Stimulated activated CD8-positive, alpha-beta memory T cell treated with anti-CD3 and anti-CD28 coated beads, Interleukin-15, amount 100 ng/mL, for 24 hours (primary cell): ENCODE data around the gene TATDN3.
"Not testable (repeated sequence)": the region's sequence is repeated elsewhere in the genome, so short reads cannot be mapped to it uniquely, and the experiment has no call there.

Experiments used
- DNase-seq: peaks from one replicate; pipeline ENCODE4 v3.0.0-alpha.2; 2020; ENCODE audit warnings: low read depth

The TATDN3 gene

DNA sequence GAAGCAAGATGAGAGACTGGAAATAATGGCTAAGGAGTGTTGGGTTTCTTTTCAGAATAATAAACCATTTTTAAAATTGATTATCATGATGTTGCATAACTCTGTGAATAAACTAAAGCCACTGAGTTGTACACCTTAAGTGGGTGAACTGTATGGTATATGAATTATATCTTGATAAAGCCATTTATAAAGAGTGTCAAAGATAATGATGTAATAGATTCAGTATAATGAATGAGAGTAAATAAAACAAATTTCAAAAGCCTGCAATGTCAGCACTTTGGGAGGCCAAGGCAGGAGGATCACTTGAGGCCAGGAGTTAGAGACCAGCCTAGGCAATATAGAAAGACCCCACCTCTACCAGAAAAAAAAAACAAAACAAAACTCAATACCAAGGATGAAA, 16.5 kb upstream of the TATDN3 start:
- no peak for DNase-seq

DNA sequence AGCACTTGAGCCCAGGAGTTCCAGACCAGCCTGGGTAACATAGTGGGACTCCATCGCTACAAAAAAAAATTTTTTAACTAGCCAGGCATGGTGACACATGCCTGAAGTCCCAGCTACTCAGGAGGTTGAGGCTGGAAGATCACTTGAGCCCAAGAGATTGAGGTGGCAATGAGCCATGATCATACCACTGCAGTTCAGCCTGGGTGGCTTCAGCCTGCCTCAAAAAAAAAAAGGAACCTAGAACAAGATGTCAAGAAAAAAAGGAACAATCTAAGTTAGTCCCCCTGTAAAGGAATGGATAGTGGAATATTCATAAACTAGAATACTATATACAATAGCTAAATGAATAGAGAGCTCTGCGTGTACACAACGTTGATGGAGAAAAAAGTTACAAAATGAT, 14.5 kb upstream of the TATDN3 start:
- no peak for DNase-seq

DNA sequence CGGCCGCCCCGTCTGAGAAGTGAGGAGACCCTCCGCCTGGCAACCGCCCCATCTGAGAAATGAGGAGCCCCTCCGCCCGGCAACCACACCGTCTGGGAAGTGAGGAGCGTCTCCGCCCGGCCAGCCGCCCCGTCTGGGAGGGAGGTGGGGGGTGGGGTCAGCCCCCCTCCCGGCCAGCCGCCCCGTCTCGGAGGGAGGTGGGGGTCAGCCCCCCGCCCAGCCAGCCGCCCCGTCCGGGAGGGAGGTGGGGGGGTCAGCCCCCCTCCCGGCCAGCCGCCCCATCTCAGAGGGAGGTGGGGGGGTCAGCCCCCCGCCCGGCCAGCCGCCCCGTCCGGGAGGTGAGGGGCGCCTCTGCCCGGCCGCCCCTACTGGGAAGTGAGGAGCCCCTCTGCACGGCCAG, 12.6 kb upstream of the TATDN3 start:
- not testable (repeated sequence) for DNase-seq

DNA sequence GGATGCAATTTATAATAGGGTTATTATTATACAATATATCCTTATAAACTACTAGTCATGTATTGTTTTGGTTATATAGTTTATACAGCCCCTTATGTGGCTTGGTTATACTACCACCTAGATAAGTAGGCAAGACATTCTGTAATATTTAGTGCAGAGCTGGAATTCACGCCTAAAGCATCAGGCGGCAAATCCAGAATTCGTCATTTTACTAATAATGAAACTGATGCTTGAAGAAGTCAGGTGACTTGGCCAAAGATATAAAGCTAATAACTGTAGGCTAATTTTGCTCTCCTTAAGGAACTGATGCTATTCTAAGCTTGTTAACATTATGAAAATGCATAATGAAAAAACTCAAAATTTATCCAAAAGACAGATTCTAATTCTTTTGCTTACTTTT, 10.9 kb upstream of the TATDN3 start:
- no peak for DNase-seq

DNA sequence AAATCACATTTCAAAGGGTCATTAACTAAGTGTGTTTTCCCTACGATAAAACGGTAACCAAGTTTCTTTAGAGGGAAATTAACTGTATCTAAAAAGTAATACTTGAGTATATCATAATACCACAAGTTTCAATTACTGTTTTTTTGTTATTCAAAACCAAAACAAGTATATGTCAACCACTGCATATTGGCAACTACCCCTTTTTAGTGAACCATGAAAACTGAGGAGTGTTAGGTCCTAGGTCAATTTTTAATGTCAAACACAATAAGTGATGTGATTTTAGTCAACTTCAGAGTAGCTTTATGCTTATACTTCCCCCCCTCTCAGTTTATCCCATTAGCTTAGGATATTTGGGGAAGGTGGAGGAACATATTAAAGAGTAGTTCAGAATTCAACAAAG, 10.5 kb upstream of the TATDN3 start:
- no peak for DNase-seq

DNA sequence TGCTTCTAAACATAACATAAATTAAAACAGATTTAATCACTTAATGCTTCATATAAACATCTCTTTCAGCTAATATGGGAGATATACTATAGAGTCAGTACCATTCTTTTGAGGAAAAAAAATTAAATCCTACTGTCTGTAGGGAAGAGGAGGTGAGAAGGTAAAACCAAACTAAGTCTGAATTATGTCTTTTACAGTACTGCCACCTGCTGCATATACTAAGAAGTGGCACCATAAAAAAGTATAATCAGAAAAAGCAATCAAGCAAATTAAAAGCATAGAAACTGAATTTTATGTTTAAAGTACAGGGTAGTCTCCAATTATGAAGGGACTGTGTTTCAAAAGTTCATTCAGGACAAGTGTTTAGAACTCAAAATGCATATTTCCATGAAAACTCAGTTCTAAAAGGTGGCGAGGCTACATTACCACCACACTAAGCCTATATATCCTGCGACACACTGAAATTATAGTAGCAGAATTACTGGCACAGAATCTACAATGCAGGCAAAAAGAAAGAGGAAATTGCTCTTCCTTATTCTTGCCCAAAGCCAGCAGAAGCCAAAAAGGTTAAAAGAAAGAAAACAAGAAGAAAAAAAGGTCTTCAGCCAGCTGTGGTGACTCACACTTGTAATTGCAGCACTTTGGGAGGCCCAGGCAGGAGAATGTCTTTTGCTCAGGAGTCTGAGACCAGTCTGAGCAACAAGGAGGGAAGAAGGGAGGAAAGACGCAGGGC, 9.1 kb upstream of the TATDN3 start:
- DNase-seq = no peak

DNA sequence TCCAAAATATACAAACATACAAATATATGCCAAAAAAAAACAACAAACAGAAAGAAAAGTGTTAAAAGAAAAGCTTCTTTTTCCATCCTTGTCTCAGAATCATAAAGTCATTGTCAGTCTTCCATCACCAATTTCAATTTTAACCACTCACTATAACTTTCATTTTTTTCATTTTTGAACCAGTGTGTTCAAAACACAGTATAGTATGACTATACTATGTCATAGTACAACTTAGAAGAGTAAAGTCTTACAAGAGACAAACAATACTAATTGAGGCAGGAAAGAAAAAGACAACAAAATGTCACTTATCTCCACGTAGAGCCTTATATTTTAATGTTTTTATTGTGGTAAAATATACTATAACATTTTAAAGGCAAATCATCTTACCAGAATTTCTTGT, 7.7 kb upstream of the TATDN3 start:
- no peak for DNase-seq

DNA sequence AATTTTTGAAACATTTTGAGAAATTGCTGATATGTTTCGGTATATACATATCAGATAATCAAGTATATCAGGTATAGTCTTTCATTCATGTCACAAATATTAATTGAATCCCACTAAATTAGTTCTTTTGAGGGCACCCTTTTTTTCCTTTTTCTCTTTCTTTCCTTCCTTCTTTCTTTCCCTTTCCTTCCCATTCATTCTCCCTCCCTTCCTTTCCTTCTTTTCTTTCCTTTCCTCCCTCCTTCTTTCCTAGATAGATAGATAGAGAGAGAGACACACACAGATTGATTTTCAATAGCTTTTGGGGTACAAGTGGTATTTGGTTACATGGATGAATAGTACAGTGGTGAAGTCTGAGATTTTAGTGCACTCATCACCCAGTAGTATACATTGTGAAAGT, 5.8 kb upstream of the TATDN3 start:
- DNase-seq = no peak

DNA sequence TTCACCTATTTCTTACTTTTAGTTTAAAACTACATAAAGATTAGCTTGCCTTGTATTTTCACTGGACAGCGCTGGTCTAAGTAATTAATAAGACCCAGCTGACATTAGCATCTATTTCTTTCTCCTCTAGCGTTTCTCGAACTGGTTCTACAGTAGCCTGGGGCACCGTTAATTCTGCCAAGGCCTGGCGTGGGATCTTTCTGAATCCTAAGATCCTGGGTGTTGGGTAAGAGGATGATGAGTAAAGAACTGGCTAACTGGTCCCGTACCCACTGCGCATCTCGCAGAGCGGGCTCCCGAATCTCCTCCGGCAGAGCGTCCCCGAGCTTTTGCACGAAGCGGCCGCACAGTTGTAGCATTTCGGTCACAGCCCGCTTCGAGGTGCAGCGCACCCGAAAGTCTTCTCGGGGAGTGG, 426 bp upstream of the TATDN3 start:
- no peak for DNase-seq

DNA sequence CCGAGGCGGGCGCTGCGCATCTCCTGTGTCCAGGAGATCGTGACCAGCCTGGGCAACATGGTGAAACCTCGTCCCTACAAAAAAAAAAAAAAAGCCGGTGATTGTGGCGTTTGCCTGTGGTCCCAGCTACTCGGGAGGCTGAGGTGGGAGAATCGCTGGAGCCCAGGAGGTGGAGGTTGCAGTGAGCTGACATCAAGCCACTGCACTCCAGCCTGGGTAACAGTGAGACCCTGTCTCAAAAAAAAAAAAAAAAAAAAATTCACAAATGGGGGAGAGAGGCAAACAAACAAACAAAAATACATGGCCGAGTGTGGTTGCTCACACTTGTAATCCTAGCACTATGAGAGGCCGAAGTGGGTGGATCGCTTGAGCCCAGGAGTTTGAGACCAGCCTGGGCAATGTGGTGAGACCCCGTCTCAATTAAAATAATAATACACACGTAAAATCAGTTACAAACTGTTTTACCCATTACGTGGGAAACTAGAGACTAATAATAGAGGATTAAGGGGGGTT, 758 bp downstream of the TATDN3 start:
- DNase-seq = no peak

DNA sequence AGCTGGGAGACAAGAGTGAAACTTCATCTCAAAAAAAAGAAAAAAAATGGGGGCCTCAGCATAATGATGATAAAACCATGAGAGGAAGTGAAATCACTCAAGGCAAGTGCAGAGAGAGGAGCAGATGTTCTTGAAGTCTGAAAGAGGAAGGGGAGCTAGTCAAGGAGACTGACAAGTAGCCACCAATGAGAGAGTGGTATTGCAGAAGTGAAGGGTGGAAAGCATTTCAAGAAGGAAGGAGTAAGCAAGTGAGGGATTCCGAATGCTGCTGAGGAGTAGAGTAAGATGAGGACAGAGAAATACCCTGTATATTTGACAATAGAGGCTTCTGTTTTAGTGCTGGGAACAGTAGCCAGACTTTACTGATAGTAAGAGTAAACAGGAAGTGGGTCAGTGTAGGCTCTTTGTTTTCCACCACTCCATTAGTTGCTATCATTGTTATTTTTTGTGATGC, 2.9 kb downstream of the TATDN3 start:
- no peak for DNase-seq

DNA sequence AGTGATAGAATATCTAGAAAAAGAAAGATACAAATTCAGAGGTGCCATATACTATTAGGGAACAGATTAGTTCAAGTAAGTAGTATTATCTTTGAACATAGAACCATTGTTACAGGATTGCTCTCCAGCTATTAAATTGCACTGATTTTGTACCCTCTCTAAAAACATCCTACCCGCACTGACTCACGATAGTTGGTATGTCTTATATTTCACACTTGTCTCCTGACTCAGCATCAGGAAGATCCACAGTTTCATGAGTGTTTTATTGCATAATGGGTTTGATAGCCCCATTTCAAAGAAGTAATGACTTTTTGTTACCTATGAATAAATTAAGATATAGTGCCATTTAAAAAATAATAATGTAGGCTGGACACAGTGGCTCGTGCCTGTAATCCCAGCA, 6.0 kb downstream of the TATDN3 start:
- DNase-seq = no peak

DNA sequence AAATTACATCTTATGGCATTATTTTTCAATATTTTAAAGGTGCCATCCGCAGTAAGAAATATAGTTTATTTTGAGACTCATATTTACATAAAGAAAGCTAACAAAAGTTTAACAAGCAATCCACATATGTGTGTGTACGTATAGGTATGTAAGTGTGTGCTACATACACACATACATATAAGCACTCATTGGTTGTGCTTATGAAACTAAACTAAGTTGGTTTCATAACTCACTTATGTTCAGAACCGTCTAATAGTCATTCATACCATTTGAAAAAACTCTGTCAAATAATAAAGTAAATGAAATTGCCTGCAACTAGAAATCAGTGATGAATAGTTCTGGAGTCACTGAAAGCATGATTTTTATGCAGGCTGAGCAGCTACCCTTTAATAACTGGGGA, 14.1 kb downstream of the TATDN3 start:
- no peak for DNase-seq

DNA sequence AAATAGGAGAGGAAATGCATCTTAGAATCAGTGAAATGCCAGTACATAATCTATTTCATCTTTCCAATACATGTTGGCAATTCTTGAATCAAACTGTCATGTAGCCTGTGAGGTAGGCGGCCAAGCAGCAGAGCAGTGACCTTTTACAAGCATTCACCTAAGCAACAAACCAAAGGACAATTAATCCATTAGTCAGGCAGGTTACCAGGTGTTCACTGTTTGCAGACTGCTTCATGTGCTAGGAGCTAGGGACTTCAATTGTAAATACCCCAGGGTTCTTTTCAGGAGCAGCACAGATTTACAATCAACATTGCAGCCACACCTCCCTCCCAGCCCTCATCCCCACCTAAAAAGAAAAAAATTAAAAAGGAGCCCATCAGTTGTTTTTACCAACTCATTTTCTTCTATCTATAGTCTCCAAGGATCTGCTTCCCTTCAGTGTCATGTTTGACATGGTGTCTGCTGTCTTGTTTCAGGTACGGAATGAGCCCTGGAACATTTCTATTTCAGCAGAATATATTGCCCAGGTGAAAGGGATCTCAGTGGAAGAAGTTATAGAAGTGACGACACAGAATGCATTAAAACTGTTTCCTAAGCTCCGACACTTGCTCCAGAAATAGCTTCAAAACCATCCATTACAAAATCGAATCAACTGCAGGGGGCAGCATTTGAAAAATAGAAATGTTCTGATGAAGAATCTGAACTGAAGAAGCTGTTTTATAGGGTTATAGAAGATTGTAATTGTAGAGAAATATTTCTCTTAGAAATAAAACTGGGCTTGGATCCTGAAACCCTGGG, 23.0 kb downstream of the TATDN3 start:
- DNase-seq = no peak

DNA sequence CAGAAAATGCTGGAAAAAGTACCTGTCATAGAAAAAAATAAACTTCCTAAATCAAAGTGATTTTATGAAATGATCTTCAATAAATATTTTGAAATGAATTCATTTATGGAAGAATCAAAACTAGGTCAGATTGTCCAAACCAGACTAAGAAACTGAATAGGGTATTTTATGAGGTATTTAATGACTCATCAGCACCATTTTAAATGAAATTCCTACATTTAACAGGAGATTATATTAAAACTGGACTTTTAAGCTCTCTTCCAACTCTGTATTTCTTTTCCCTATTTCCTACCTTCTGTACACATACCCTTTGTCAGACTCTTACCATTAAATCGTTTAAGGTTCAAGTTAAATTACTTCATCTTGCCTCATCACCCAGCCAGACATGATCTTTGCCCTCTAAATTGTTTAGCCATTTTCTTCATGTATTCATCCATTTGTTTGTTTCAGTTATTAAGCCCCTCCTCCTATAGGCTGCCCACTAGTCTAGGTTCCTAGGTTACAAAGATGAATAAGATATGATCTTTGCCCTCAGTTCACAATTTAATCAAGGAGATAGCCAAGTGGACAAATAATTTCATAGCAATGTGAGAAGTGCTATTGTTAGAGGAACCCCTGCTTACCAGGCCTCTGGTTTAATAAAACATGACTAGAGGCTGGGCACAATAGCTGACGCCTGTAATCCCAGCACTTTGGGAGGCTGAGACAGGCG, 25.0 kb downstream of the TATDN3 start:
- DNase-seq = no peak

DNA sequence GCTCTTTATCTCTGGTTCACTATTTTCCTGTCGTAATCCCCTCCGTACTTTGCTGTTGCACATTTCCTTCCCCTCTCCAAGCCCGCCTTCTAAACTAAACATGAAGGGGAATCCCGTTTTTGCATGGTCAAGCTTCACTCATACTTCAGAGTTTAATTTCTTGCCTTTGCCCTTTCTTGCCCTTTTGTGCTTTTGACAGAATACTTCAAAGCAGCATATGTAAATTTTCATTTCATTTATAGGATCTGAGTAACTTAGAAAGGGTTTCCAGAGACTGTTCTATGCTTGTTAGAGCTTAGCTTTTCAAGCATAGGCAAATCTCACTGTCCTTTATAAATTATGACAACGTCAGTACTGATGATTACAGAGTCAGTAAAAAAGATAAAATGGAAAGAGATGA, 28.0 kb downstream of the TATDN3 start:
- DNase-seq = no peak

DNA sequence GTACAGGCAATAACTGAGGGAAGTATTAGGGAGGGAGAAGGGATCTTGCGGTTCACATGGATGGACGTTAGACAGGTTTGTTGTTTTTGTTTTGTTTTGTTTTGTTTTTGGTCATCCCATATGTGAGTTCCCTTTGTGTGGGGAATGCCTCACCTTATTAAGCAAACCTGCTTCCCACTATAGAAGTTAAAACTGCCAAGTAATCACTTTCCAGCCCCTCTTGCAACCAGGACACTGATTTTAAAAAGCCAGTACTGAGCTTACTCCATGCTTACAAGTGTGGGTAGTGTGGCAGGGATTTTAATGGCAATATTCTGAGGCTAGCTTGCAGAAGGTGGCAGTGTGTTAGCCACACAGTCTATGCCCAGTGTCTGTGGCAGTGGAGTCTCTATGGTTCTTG, 29.3 kb downstream of the TATDN3 start:
- DNase-seq = no peak

DNA sequence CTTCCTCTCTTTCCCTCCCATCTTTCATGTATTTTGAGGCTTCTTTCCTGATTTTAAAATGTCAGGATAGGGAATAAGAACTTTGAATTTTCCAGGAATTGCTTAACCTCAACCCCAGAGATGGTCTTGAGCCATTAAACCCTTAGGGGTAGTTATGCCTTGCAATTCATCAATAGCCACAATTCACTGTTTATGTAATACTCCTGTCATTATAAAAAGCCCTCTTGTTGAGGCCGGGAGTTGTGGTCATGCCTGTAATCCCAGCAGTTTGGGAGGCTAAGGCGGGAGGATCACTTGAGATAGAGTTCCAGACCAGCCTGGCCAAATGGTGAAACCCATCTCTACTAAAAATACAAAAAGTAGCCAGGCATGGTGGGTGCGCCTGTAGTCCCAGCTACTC, 31.3 kb downstream of the TATDN3 start:
- no peak for DNase-seq

DNA sequence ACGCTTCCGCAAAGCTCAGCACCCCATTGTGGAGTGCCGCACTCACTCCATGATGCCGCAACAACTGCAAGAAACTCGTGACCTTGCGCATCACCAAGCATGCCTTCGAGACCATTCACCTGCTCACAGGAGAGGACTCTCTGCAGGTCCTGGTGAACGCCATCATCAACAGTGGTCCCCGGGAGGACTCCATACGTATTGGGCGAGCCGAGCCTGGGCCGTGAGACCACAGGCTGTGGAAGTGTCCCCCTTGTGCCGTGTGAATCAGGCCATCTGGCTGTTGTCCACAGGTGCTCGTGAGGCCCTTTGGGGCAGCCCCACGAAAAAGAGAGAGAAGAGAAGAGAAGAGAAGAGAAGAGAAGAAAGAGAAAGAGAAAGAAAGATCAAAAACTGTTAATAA, 32.5 kb downstream of the TATDN3 start:
- no peak for DNase-seq

DNA sequence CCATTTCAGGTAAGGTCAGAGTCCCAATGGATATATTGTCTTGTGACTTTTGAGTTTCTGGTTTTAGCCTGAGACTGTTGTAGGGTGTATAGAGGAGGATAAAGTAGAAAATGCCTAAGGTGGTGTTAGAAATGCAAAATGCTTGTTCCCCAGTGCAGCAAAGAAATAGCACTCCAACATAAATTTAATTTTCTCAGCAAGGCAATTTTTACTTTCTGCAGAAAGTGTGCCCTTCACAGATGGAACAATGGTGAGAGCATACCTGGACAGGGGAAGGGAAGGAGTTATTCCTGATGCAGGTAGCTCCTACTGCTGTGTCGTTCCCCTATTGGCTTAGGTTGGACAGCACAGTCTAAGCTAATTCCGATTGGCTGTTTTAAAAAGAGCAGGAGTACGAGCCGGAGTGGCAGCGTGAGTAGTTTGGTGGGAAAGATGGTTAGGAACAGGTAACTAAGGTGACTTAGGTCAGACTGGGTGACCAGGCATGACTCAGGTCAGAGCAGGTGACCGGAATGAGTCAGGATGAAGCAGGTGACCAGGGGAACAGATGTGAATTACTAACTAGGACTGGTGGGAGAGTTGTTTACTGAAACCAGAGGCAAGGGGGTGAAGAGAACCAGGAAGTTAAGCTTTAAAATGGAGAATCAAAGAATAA, 34.2 kb downstream of the TATDN3 start:
- no peak for DNase-seq

DNA sequence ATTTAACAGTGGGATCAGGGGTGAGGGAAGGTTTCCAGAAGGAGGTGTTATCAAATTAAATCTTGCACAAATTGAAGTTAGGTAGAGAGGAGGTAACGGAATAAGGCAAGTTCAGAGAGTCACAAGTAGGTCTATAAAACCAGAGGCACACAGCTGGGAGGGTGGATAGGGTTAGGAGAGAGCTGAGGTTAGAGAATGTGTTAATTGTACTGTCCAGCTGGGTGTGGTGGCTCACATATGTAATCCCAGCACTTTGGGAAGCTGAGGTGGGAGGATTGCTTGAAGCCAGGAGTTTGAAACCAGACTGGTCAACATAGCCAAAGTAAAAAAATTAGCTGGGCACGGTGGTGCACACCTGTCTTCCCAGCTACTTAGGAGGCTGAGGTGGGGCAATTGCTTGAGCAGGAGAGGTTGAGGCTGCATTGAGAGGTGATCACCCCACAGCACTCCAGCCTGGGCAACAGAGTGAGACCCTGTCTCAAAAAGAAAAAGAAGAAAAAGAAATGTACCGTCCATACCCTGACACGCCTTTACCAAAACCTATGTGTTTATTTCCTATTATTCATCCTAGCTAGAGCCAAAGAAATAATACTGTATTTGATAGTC, 35.6 kb downstream of the TATDN3 start:
- no peak for DNase-seq

DNA sequence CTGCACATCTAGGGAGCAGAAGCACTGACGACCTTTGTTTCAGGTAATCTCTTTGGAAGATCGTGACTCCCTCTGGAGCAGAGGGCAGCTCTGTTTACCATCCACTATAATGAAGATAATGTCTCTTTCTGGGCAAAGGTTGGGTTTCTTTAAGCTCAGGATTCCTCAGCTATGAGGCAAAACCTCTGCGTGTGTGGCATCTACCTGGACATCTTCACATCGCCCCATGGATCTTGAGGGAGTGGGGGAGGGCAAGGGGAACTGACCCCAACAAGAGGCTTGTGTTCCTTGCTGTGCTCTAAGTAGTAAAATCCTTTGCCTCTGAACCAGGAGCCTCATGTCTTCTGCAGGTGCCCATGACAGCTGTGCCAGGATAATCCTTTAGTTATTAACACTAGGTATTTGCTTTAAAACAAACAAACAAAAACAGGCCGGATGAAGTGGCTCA, 36.2 kb downstream of the TATDN3 start:
- no peak for DNase-seq
